ENCODE measurements around the gene SLC30A7.
"Not testable (repeated sequence)": the region's sequence is repeated elsewhere in the genome, so short reads cannot be mapped to it uniquely, and the experiment has no call there.

Gene SLC30A7

GRCh38 chr1:100930494-100930893 is 34.6 kb downstream of the SLC30A7 start:
- Histone ChIP-seq H3K27ac (ENCODE audit: low read depth, low read length, poor library complexity, severe bottlenecking) (no peak overlapping the region), H2AFZ (ENCODE audit: low read length) (no peak overlapping the region), H3K36me3 (ENCODE audit: insufficient read depth, low read length) (peaks cover 26% of the 10 kb centered on the region), H3K9me3 (ENCODE audit: low read length) (no peaks in the 10 kb centered on the region), H4K20me1 (ENCODE audit: insufficient read depth, low read length) (no peaks in the 10 kb centered on the region), H3F3A (ENCODE audit: insufficient read depth, low read length) (no peaks in the 10 kb centered on the region), H3K79me2 (ENCODE audit: insufficient read depth, low read length) (no peaks in the 10 kb centered on the region), H3K4me3 (ENCODE audit: low read depth, low read length, poor library complexity, severe bottlenecking) (no peak overlapping the region), H3K27me3 (ENCODE audit: insufficient read depth, low read length) (no peaks in the 10 kb centered on the region), H3K9me2 (ENCODE audit: low read depth, low read length) (no peaks in the 10 kb centered on the region), H3K9ac (ENCODE audit: low read length) (no peak overlapping the region), H3K4me2 (ENCODE audit: low read length) (no peak overlapping the region), H3K4me1 (ENCODE audit: insufficient read depth, low read length, severe bottlenecking) (no peaks in the 10 kb centered on the region)
- no peak for TF ChIP-seq EZH2 (IDR thresholded peaks at IDR 0.05; ENCODE audit: borderline replicate concordance, low read length)
- no peak for TF ChIP-seq CTCF (IDR thresholded peaks at IDR 0.05; ENCODE audit: low read length)

- Histone ChIP-seq H3K9ac (ENCODE audit: low read length) (no peak overlapping the region), H3K27ac (ENCODE audit: low read depth, low read length, poor library complexity, severe bottlenecking) (no peak overlapping the region), H4K20me1 (ENCODE audit: insufficient read depth, low read length) (no peaks in the 10 kb centered on the region), H3K27me3 (ENCODE audit: insufficient read depth, low read length) (no peaks in the 10 kb centered on the region), H3K79me2 (ENCODE audit: insufficient read depth, low read length) (no peaks in the 10 kb centered on the region), H3K9me3 (ENCODE audit: low read length) (no peaks in the 10 kb centered on the region), H2AFZ (ENCODE audit: low read length) (no peak overlapping the region), H3K36me3 (ENCODE audit: insufficient read depth, low read length) (peaks cover 18% of the 10 kb centered on the region), H3F3A (ENCODE audit: insufficient read depth, low read length) (no peaks in the 10 kb centered on the region), H3K4me2 (ENCODE audit: low read length) (no peak overlapping the region), H3K4me3 (ENCODE audit: low read depth, low read length, poor library complexity, severe bottlenecking) (no peak overlapping the region), H3K4me1 (ENCODE audit: insufficient read depth, low read length, severe bottlenecking) (no peaks in the 10 kb centered on the region), H3K9me2 (ENCODE audit: low read depth, low read length) (no peaks in the 10 kb centered on the region)
- TF ChIP-seq EZH2 (IDR thresholded peaks at IDR 0.05; ENCODE audit: borderline replicate concordance, low read length) (no peak), CTCF (IDR thresholded peaks at IDR 0.05; ENCODE audit: low read length) (no peak)
Measured at GRCh38 chr1:100931716-100932115, 35.8 kb downstream of the SLC30A7 start.

- H3K4me3 ChIP-seq (ENCODE audit: low read depth, low read length, poor library complexity, severe bottlenecking); H3F3A ChIP-seq (ENCODE audit: insufficient read depth, low read length); H3K4me1 ChIP-seq (ENCODE audit: insufficient read depth, low read length, severe bottlenecking); H3K9me2 ChIP-seq (ENCODE audit: low read depth, low read length); H3K79me2 ChIP-seq (ENCODE audit: insufficient read depth, low read length); H3K9ac ChIP-seq (ENCODE audit: low read length); H3K27me3 ChIP-seq (ENCODE audit: insufficient read depth, low read length); H2AFZ ChIP-seq (ENCODE audit: low read length); H3K27ac ChIP-seq (ENCODE audit: low read depth, low read length, poor library complexity, severe bottlenecking); H3K4me2 ChIP-seq (ENCODE audit: low read length); H4K20me1 ChIP-seq (ENCODE audit: insufficient read depth, low read length); H3K9me3 ChIP-seq (ENCODE audit: low read length): not testable (repeated sequence)
- peaks cover 35% of the 10 kb centered on the region for H3K36me3 ChIP-seq (ENCODE audit: insufficient read depth, low read length)
Measured at GRCh38 chr1:100933555-100933954, 37.7 kb downstream of the SLC30A7 start.

- Histone ChIP-seq H4K20me1 (ENCODE audit: insufficient read depth, low read length) (no peaks in the 10 kb centered on the region), H3F3A (ENCODE audit: insufficient read depth, low read length) (no peaks in the 10 kb centered on the region), H2AFZ (ENCODE audit: low read length) (no peak overlapping the region), H3K9me2 (ENCODE audit: low read depth, low read length) (no peaks in the 10 kb centered on the region), H3K4me1 (ENCODE audit: insufficient read depth, low read length, severe bottlenecking) (no peaks in the 10 kb centered on the region), H3K27me3 (ENCODE audit: insufficient read depth, low read length) (no peaks in the 10 kb centered on the region), H3K9me3 (ENCODE audit: low read length) (no peaks in the 10 kb centered on the region), H3K36me3 (ENCODE audit: insufficient read depth, low read length) (peaks cover 50% of the 10 kb centered on the region), H3K9ac (ENCODE audit: low read length) (no peak overlapping the region), H3K4me2 (ENCODE audit: low read length) (no peak overlapping the region), H3K27ac (ENCODE audit: low read depth, low read length, poor library complexity, severe bottlenecking) (no peak overlapping the region), H3K4me3 (ENCODE audit: low read depth, low read length, poor library complexity, severe bottlenecking) (no peak overlapping the region), H3K79me2 (ENCODE audit: insufficient read depth, low read length) (no peaks in the 10 kb centered on the region)
- no peak for TF ChIP-seq CTCF (IDR thresholded peaks at IDR 0.05; ENCODE audit: low read length)
- TF ChIP-seq EZH2 (IDR thresholded peaks at IDR 0.05; ENCODE audit: borderline replicate concordance, low read length), result no peak
Measured at GRCh38 chr1:100936194-100936967, 40.5 kb downstream of the SLC30A7 start.

Measured in OCI-LY1 (cell line).